Activated T-helper 1 cell treated with Interleukin-2 at 50 U/mL for 16 hours (primary cell): Measurements from ENCODE around the gene HK3.
"Not testable (repeated sequence)": the region's sequence is repeated elsewhere in the genome, so short reads cannot be mapped to it uniquely, and the experiment has no call there.

Source experiments
- DNase-seq: peaks from one replicate; pipeline ENCODE4 v3.0.0-alpha.2; 2020; ENCODE audit warnings: low read depth

The HK3 gene

GRCh38 chr5:176882567-176882903 is 16.6 kb downstream of the HK3 start:
- DNase-seq: no peak

GRCh38 chr5:176881816-176882566 is 17.2 kb downstream of the HK3 start:
- DNase-seq: no peak

- DNase-seq: no peak
Observed at GRCh38 chr5:176881021-176881749, 18.0 kb downstream of the HK3 start.

- no peak for DNase-seq
Observed at GRCh38 chr5:176880366-176881020, 18.7 kb downstream of the HK3 start.

GRCh38 chr5:176879663-176880361 is 19.3 kb downstream of the HK3 start:
- no peak for DNase-seq

- no peak for DNase-seq
Observed at GRCh38 chr5:176878906-176879662, 20.1 kb downstream of the HK3 start.

- no peak for DNase-seq
Observed at GRCh38 chr5:176878463-176878862, 20.7 kb downstream of the HK3 start.

- DNase-seq: no peak
Observed at GRCh38 chr5:176877793-176878331, 21.3 kb downstream of the HK3 start.

- no peak for DNase-seq
Observed at GRCh38 chr5:176876506-176877431, 22.4 kb downstream of the HK3 start.

GRCh38 chr5:176875783-176876505 is 23.2 kb downstream of the HK3 start:
- DNase-seq: no peak

GRCh38 chr5:176875014-176875550 is 24.1 kb downstream of the HK3 start:
- no peak for DNase-seq

- DNase-seq: no peak
Observed at GRCh38 chr5:176874198-176874780, 24.9 kb downstream of the HK3 start.

- no peak for DNase-seq
Observed at GRCh38 chr5:176873541-176874172, 25.5 kb downstream of the HK3 start.

GRCh38 chr5:176873011-176873410 is 26.1 kb downstream of the HK3 start:
- DNase-seq: not testable (repeated sequence)

- DNase-seq: not testable (repeated sequence)
Observed at GRCh38 chr5:176872586-176872985, 26.6 kb downstream of the HK3 start.

- DNase-seq: not testable (repeated sequence)
Observed at GRCh38 chr5:176870644-176871043, 28.5 kb downstream of the HK3 start.

- no peak for DNase-seq
Observed at GRCh38 chr5:176870110-176870591, 29.0 kb downstream of the HK3 start.

GRCh38 chr5:176869501-176870109 is 29.5 kb downstream of the HK3 start:
- DNase-seq: no peak
